Stimulated activated CD8-positive, alpha-beta memory T cell treated with anti-CD3 and anti-CD28 coated beads, Interleukin-4, amount 100 ng/mL, for 48 hours (primary cell): ENCODE measurements around the gene ZNF143.

Source experiments
- DNase-seq: peaks from one replicate; pipeline ENCODE4 v3.0.0-alpha.2; 2020

ZNF143 gene

GRCh38 chr11:9576701-9577381 is 116.0 kb downstream of the ZNF143 start:
- DNase-seq = no peak

GRCh38 chr11:9577556-9577955 is 116.7 kb downstream of the ZNF143 start:
- DNase-seq = no peak
